Uterus (tissue), 2 donors: ENCODE measurements around the gene PACS1.

Experiments
- CTCF ChIP-seq, 4 experiments: fragments of 200-600 bp in 2 of 4; fragments of 450-650 bp in 2 of 4; sonication (generic) in 2 of 4; IDR thresholded peaks; one replicate each; pipeline ENCODE4 v1.5.1; 2016 to 2019; ENCODE audit warnings: antibody characterized with exemption in 4 of 4, mild to moderate bottlenecking in 2 of 4, moderate library complexity in 1 of 4
- POLR2A ChIP-seq, 2 donors: fragments of 450-650 bp; IDR thresholded peaks; one replicate each; pipeline ENCODE4 v1.6.1; 2016; ENCODE audit warnings: antibody characterized with exemption in 2 of 2, mild to moderate bottlenecking in 1 of 2, moderate library complexity in 1 of 2

GRCh38 chr11:66139817-66140404 lies 69.8 kb downstream of the PACS1 start:
- no peak for TF ChIP-seq POLR2A (IDR thresholded peaks at IDR 0.05)
- no peak for TF ChIP-seq CTCF (IDR thresholded peaks at IDR 0.05)
